Natural killer cell (primary cell): ENCODE measurements around the gene SH2D3C. TPM values are rescaled to one million over a fixed set of nuclear protein-coding genes. Genes with fewer than 3 reads are reported as not detected.
"Not testable (repeated sequence)": the region's sequence is repeated elsewhere in the genome, so short reads cannot be mapped to it uniquely, and the experiment has no call there.

Experiments
- ATAC-seq, 3 donors: fragments of 150-1000 bp in 2 of 3; fragments of 200-7000 bp in 1 of 3; cut with Tn5 transposase; 1 replicate in 1 of 3; 2 replicates in 2 of 3; pipeline ENCODE4 v1.10.0; 2021; ENCODE audit warnings: mild to moderate bottlenecking in 2 of 3, moderate library complexity in 2 of 3
- DNase-seq, 2 donors: peaks; one replicate each; pipeline versions ENCODE4 v3.0.0 to v3.0.0-alpha.2; 2013 to 2021; ENCODE audit warnings: mixed read lengths in 1 of 2
- H3K27ac ChIP-seq: one replicate; pipeline ENCODE4 v1.5.1; 2013; ENCODE audit warnings: mild to moderate bottlenecking, low read length
- H3K27me3 ChIP-seq: one replicate; pipeline ENCODE4 v1.6.1; 2013; ENCODE audit warnings: low read length; ENCODE audit not compliant: control insufficient read depth, insufficient read depth
- H3K36me3 ChIP-seq: one replicate; pipeline ENCODE4 v1.6.1; 2013; ENCODE audit warnings: low read length; ENCODE audit not compliant: control insufficient read depth, insufficient read depth
- H3K4me1 ChIP-seq: one replicate; pipeline ENCODE4 v1.6.1; 2013; ENCODE audit warnings: low read length; ENCODE audit not compliant: control insufficient read depth, insufficient read depth
- H3K4me3 ChIP-seq: one replicate; pipeline ENCODE4 v1.5.1; 2013; ENCODE audit warnings: low read length
- H3K9me3 ChIP-seq: one replicate; pipeline ENCODE4 v1.6.1; 2013; ENCODE audit warnings: low read length; ENCODE audit not compliant: control insufficient read depth, insufficient read depth
- H3K27ac Mint-ChIP-seq, 2 donors: one replicate each; pipeline ENCODE4 v1.8.0; 2022; ENCODE audit warnings: mild to moderate bottlenecking in 2 of 2, mixed read lengths in 2 of 2, moderate library complexity in 1 of 2
- H3K27me3 Mint-ChIP-seq, 2 donors: one replicate each; pipeline ENCODE4 v1.8.0; 2022; ENCODE audit warnings: low read depth in 2 of 2, mixed read lengths in 2 of 2
- H3K36me3 Mint-ChIP-seq: one replicate; pipeline ENCODE4 v1.8.0; 2022; ENCODE audit warnings: mixed read lengths
- H3K4me1 Mint-ChIP-seq, 2 donors: one replicate each; pipeline ENCODE4 v1.8.0; 2022; ENCODE audit warnings: mixed read lengths in 2 of 2
- H3K4me3 Mint-ChIP-seq: one replicate; pipeline ENCODE4 v1.8.0; 2022; ENCODE audit warnings: mild to moderate bottlenecking, moderate library complexity, mixed read lengths
- H3K9me3 Mint-ChIP-seq, 2 donors: one replicate each; pipeline ENCODE4 v1.8.0; 2022; ENCODE audit warnings: mixed read lengths in 2 of 2
- WGBS: methylation state at CpG from one replicate; pipeline ENCODE4 v1.1.7; 2013; ENCODE audit warnings: missing lambda C conversion rate; ENCODE audit not compliant: insufficient coverage; 5-methylcytosine and 5-hydroxymethylcytosine counted together
- intact Hi-C: fragments of 100-400 bp; cut with micrococcal nuclease; formaldehyde crosslinking; loops from one replicate; pipeline ENCODE4 v1.14.2; 2022
- total RNA-seq, 4 donors: library from RNA; stranded (reverse); fragments of 120-200 nt in 1 of 4; gene quantifications; one replicate each; pipeline versions ENCODE4 v1.2.3 to v1.2.4, GENCODE V29; 2013 to 2022
- TF ChIP-seq, protein P1 (sequence below): fragments of 200-600 bp; IDR thresholded peaks from one replicate; pipeline ENCODE4 v1.8.0; 2022; ENCODE audit warnings: antibody characterized with exemption

SH2D3C gene
- total RNA-seq, 3 donors from 2014 or later (not counting 1 experiment from before 2014, with no cell fraction given), result 42.8 to 86.8 (median 56.6) TPM

DNA sequence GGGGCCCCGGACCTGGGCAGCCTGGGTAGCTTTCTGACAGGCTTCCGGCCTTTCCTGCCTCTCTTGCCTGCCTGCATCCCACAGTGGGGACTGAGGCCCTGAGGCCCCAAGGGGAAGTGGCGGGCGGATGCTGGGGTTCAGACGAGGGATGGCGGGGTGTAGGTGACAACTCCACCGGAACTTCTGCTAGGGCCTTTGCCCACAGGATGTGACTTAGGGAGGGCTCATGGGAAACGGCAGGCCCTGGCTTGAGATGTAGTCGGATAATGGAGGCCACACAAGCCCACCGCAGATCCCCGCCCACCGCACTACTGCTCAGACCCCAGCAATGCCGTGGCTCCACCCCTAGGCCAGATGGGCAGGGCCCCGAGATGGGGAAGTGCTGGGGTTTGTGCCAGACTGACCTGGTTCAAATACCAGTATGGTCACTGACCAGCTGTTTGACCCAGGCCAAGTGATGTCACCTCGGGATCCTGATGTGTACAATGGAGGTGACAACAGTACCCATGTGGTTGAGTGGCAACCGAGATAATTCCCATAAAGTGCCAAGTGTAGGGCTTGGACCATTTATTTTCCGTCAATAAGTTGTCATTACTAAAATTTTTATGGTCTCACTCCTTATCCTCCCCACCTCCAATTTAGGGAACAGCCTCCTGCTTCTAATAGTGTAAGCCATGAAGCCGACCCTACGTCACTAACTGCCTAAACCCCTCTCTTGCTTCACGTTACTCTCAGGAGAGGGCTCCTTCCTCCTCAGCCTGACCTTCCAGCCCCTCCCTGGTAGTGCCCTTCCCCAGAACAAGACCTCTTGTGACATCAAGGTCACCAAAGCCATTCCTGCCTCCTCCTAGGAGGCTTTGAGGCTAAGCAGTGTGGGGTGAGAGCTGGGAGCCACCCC is 4.9 kb upstream of the SH2D3C start:
- no peaks in the 10 kb centered on the region for H3K9me3 ChIP-seq
- H3K27ac Mint-ChIP-seq, result peak overlapping the region; percentile 95 to 98
- H3K9me3 Mint-ChIP-seq, result no peaks in the 10 kb centered on the region
- H3K27ac ChIP-seq, result peak overlapping the region; percentile 88
- peaks cover 85% of the 10 kb centered on the region for H3K4me1 ChIP-seq
- ATAC-seq (peak; percentile 24 to 66 (median 38)), DNase-seq (peak; percentile 80 to 89)
- no peaks in the 10 kb centered on the region for H3K27me3 Mint-ChIP-seq
- WGBS, result 4% methylated on average over 20 of the region's 20 CpGs
- H3K4me3 ChIP-seq, result peak overlapping the region; percentile 6
- H3K4me3 Mint-ChIP-seq, result peak overlapping the region; percentile 87
- intact Hi-C loops, result loop anchor here (1.0 to 2.0 kb wide), 3 partner anchors 7 to 19 kb away; partner anchors contain the start of gene FPGS
- no peaks in the 10 kb centered on the region for H3K36me3 Mint-ChIP-seq
- peaks cover 14% of the 10 kb centered on the region for H3K36me3 ChIP-seq
- peaks cover 61 to 77% of the 10 kb centered on the region in 2 donors for H3K4me1 Mint-ChIP-seq
- TF ChIP-seq, protein P1, sequence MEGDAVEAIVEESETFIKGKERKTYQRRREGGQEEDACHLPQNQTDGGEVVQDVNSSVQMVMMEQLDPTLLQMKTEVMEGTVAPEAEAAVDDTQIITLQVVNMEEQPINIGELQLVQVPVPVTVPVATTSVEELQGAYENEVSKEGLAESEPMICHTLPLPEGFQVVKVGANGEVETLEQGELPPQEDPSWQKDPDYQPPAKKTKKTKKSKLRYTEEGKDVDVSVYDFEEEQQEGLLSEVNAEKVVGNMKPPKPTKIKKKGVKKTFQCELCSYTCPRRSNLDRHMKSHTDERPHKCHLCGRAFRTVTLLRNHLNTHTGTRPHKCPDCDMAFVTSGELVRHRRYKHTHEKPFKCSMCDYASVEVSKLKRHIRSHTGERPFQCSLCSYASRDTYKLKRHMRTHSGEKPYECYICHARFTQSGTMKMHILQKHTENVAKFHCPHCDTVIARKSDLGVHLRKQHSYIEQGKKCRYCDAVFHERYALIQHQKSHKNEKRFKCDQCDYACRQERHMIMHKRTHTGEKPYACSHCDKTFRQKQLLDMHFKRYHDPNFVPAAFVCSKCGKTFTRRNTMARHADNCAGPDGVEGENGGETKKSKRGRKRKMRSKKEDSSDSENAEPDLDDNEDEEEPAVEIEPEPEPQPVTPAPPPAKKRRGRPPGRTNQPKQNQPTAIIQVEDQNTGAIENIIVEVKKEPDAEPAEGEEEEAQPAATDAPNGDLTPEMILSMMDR, result no peak
- no peaks in the 10 kb centered on the region for H3K27me3 ChIP-seq

- intact Hi-C loops, result loop anchor here (2.0 kb wide), 1 partner anchor 123 kb away; no protein-coding TSS in a partner anchor
- Histone ChIP-seq H3K4me3 (no peak overlapping the region), H3K4me1 (peaks cover 76% of the 10 kb centered on the region), H3K9me3 (no peaks in the 10 kb centered on the region), H3K36me3 (no peaks in the 10 kb centered on the region), H3K27me3 (no peaks in the 10 kb centered on the region), H3K27ac (peak overlapping the region; percentile 83)
- H3K4me1 Mint-ChIP-seq, result peaks cover 60 to 78% of the 10 kb centered on the region in 2 donors
- peak overlapping the region; percentile 95 to 98 for H3K27ac Mint-ChIP-seq
- WGBS, result 85% methylated on average over 4 of the region's 4 CpGs
- no peaks in the 10 kb centered on the region for H3K36me3 Mint-ChIP-seq
- peak overlapping the region; percentile 50 for H3K4me3 Mint-ChIP-seq
- no peak for ATAC-seq
- no peaks in the 10 kb centered on the region for H3K27me3 Mint-ChIP-seq
- H3K9me3 Mint-ChIP-seq, result no peaks in the 10 kb centered on the region
- TF ChIP-seq, protein P1, result no peak
- DNase-seq, result no peak
These were observed 3.3 kb upstream of the SH2D3C start for GRCh38 chr9:127781806-127782205.

DNA sequence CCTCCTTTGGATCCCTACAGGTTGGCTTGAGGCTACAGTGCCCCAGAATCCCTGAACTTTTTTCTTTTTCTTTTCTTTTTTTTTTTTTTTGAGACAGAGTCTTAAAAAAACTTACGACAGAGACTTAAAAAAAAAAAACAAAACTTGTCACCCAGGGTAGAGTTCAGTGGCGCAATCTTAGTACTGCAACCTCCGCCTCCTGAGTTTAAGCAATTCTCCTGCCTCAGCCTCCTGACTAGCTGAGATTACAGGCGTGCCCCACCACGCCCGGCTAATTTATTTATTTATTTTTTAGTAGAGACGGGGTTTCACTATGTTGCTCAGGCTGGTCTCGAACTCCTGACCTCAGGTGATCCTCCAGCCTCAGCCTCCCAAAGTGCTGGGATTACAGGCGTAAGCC is 2.4 kb upstream of the SH2D3C start:
- H3K27me3 Mint-ChIP-seq, H3K9me3 Mint-ChIP-seq, ATAC-seq, H3K36me3 Mint-ChIP-seq, H3K9me3 ChIP-seq, H3K4me3 ChIP-seq, H3K36me3 ChIP-seq, H3K27me3 ChIP-seq: not testable (repeated sequence)
- H3K4me1 Mint-ChIP-seq, result peaks cover 62 to 82% of the 10 kb centered on the region in 2 donors
- Histone ChIP-seq H3K4me1 (peaks cover 80% of the 10 kb centered on the region), H3K27ac (peak overlapping the region; percentile 83)
- WGBS, result 56% methylated on average over 6 of the region's 9 CpGs
- intact Hi-C loops, result loop anchor here (2.0 kb wide), 1 partner anchor 124 kb away; no protein-coding TSS in a partner anchor
- DNase-seq, result peak in 1 of 2 donors; percentile 54
- H3K4me3 Mint-ChIP-seq, result peak overlapping the region; percentile 98
- H3K27ac Mint-ChIP-seq, result peak overlapping the region; percentile 95 to 98

- Mint-ChIP-seq H3K27ac (peak overlapping the region; percentile 95 to 98), H3K4me1 (peaks cover 62 to 82% of the 10 kb centered on the region in 2 donors), H3K4me3 (peak overlapping the region; percentile 98), H3K36me3 (no peaks in the 10 kb centered on the region), H3K27me3 (no peaks in the 10 kb centered on the region), H3K9me3 (no peaks in the 10 kb centered on the region)
- WGBS, result 54% methylated on average over 20 of the region's 20 CpGs
- peaks cover 86% of the 10 kb centered on the region for H3K4me1 ChIP-seq
- H3K9me3 ChIP-seq, result no peaks in the 10 kb centered on the region
- H3K27ac ChIP-seq, result peak overlapping the region; percentile 83
- TF ChIP-seq, protein P1, result no peak
- H3K4me3 ChIP-seq, result no peak overlapping the region
- no peak for ATAC-seq
- no peaks in the 10 kb centered on the region for H3K36me3 ChIP-seq
- intact Hi-C loops, result loop anchor here (2.0 kb wide), 1 partner anchor 124 kb away; no protein-coding TSS in a partner anchor
- peak; percentile 38 to 52 for DNase-seq
- no peaks in the 10 kb centered on the region for H3K27me3 ChIP-seq
These were observed 1.8 kb upstream of the SH2D3C start for GRCh38 chr9:127780126-127780885.
